ENCODE results near the gene CCL22. TPM values are rescaled to one million over a fixed set of nuclear protein-coding genes. Genes with fewer than 3 reads are reported as not detected.
"Not testable (repeated sequence)": the region's sequence is repeated elsewhere in the genome, so short reads cannot be mapped to it uniquely, and the experiment has no call there.

CCL22 gene
- total RNA-seq, 1 experiment from 2014 or later = not detected

- DNase-seq (ENCODE audit: low read depth) = peak; percentile 36
These were observed 15.5 kb downstream of the CCL22 start for GRCh38 chr16:57374067-57374534.

DNA sequence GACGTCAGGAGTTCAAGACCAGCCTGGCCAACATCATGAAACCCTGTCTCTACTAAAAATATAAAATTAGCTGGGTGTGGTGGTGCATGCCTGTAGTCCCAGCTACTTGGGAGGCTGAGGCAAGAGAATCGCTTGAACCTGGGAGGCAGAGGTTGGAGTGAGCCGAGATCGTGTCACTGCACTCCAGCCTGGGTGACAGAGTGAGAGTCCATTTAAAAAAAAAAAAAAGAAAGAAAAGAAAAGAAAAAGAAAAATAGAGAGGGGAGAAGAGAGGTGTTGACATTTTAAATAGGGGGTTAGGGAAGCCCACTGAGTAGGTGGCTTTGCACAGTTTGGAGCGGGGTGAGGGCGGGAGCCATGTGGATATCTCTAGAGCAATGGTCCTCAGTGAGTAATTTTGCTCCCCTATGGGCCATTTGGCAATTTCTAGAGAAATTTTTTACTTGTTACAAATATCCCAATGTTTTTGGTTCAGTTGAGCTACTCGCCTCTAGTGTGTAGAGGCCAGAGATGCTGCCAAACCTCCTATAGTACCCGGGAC, 16.4 kb downstream of the CCL22 start:
- DNase-seq (ENCODE audit: low read depth) = not testable (repeated sequence)

GRCh38 chr16:57376313-57376818, 17.8 kb downstream of the CCL22 start:
- no peak for DNase-seq (ENCODE audit: low read depth)

- DNase-seq (ENCODE audit: low read depth) = peak; percentile 64
These were observed 18.7 kb downstream of the CCL22 start for GRCh38 chr16:57377080-57377841.

- DNase-seq (ENCODE audit: low read depth) = no peak
These were observed 21.0 kb downstream of the CCL22 start for GRCh38 chr16:57379579-57379978.

- peak; percentile 65 for DNase-seq (ENCODE audit: low read depth)
These were observed 22.3 kb downstream of the CCL22 start for GRCh38 chr16:57380671-57381462.

GRCh38 chr16:57381791-57382534, 23.4 kb downstream of the CCL22 start:
- no peak for DNase-seq (ENCODE audit: low read depth)

GRCh38 chr16:57382535-57383275, 24.1 kb downstream of the CCL22 start:
- no peak for DNase-seq (ENCODE audit: low read depth)

DNA sequence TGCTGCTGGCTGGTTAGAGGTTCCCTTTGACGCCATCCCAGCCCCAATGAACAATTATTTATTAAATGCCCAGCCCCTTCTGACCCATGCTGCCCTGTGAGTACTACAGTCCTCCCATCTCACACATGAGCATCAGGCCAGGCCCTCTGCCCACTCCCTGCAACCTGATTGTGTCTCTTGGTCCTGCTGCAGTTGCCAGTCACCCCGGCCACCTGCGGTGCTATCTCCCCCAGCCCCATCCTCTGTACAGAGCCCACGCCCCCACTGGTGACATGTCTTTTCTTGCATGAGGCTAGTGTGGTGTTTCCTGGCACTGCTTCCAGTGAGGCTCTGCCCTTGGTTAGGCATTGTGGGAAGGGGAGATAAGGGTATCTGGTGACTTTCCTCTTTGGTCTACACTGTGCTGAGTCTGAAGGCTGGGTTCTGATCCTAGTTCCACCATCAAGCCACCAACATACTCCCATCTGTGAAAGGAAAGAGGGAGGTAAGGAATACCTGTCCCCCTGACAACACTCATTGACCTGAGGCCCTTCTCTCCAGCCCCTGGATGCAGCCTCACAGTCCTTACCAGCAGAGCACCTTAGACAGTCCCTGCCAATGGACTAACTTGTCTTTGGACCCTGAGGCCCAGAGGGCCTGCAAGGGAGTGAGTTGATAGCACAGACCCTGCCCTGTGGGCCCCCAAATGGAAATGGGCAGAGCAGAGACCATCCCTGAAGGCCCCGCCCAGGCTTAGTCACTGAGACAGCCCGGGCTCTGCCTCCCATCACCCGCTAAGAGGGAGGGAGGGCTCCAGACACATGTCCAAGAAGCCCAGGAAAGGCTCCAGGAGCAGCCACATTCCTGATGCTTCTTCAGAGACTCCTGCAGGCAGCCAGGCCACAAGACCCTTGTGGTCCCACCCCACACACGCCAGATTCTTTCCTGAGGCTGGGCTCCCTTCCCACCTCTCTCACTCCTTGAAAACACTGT, 25.0 kb downstream of the CCL22 start:
- peak; percentile 62 for DNase-seq (ENCODE audit: low read depth)

DNA sequence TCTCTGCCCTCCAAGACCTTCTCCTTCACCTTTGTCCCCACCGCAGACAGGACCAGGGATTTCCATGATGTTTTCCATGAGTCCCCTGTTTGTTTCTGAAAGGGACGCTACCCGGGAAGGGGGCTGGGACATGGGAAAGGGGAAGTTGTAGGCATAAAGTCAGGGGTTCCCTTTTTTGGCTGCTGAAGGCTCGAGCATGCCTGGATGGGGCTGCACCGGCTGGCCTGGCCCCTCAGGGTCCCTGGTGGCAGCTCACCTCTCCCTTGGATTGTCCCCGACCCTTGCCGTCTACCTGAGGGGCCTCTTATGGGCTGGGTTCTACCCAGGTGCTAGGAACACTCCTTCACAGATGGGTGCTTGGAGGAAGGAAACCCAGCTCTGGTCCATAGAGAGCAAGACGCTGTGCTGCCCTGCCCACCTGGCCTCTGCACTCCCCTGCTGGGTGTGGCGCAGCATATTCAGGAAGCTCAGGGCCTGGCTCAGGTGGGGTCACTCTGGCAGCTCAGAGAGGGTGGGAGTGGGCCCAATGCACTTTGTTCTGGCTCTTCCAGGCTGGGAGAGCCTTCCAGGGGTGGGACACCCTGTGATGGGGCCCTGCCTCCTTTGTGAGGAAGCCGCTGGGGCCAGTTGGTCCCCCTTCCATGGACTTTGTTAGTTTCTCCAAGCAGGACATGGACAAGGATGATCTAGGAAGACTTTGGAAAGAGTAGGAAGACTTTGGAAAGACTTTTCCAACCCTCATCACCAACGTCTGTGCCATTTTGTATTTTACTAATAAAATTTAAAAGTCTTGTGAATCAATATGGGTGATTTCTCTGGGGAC, 25.9 kb downstream of the CCL22 start:
- DNase-seq (ENCODE audit: low read depth) = no peak

DNA sequence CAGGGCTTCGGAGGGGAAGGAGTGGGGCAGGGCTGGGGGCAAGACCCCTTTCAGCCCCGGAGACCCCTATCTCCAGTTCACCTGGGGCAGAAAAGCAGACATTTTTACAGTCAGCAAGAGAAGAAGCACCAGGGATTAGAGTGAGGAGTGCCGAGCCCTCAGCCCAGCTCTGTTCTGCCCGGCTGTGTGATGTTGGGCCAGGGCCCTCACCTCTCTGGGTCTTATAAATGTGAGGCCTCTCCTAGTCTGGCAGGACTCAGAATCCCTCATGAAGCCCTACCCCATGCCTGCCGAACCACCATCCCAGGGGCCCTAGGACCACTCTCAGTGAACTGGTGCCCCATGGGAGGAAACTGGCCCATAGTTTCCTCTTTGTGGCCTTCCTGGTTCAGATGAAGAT, 26.5 kb downstream of the CCL22 start:
- DNase-seq (ENCODE audit: low read depth) = no peak

DNA sequence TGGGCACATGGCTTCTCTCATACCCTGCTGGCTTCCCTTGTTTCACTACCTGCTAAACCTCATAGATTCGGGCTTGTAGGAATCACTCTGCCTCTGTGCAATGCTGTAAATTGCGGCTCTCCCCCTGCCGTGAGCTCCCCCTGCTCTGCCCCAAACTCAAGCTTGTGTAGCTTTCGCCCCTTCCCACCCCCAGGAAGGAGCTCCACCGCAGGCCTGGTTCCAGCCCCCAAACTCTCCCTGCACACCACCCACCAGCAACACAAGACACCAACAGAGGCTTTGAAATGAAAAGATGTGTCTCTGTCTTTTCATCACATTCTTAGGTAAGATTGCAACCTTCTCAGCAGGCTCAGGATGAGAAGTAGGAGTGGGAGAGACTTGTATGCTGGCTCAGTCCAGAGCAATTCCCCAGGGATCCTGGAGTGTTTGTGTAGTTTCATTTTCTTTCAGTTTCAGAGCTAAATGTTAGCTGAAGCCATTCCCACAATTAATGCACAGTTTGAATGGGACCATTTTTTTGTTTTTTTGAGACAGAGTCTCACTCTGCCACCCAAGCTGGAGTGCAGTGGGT, 27.9 kb downstream of the CCL22 start:
- no peak for DNase-seq (ENCODE audit: low read depth)

- DNase-seq (ENCODE audit: low read depth) = no peak
These were observed 29.2 kb downstream of the CCL22 start for GRCh38 chr16:57387598-57388354.

GRCh38 chr16:57388359-57389086, 29.9 kb downstream of the CCL22 start:
- DNase-seq (ENCODE audit: low read depth) = no peak

DNA sequence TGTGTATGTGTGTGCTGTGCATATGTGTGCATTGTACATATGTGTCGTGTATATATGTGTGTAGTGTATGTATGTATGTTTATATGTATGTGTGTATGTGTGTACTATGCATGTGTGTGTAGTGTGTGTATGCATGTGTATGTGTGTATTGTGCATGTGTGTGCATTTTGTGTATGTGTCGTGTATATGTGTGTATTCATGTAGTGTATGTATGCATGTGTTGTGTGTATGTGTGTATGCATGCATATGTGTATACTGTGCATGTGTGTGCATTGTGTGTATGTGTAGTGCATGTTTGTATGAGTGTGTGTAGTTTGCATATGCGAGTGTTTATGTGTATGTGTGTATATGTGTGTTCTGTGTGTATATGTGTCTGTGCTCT, 30.5 kb downstream of the CCL22 start:
- DNase-seq (ENCODE audit: low read depth) = no peak

GRCh38 chr16:57390636-57391295, 32.2 kb downstream of the CCL22 start:
- DNase-seq (ENCODE audit: low read depth) = no peak
